CD4-positive, CD25-positive, alpha-beta regulatory T cell (primary cell): ENCODE measurements around the gene TSHR. TPM values are rescaled to one million over a fixed set of nuclear protein-coding genes. Genes with fewer than 3 reads are reported as not detected.

Source experiments
- ATAC-seq, 2 donors: fragments of 150-1000 bp; cut with Tn5 transposase; one replicate each; pipeline ENCODE4 v1.10.0; 2021; ENCODE audit warnings: low read depth in 2 of 2, moderate number of reproducible peaks in 2 of 2, moderate library complexity in 1 of 2
- DNase-seq, 3 donors: peaks; one replicate each; pipeline versions ENCODE4 v3.0.0 to v3.0.0-alpha.2; 2012 to 2022; ENCODE audit warnings: mixed read lengths in 1 of 3
- H3K27ac ChIP-seq: one replicate; pipeline ENCODE4 v1.7.0; 2013; ENCODE audit warnings: mild to moderate bottlenecking, low read length; ENCODE audit not compliant: insufficient read depth, poor library complexity, severe bottlenecking
- H3K27me3 ChIP-seq: one replicate; pipeline ENCODE4 v1.7.0; 2013; ENCODE audit warnings: low read length; ENCODE audit not compliant: control insufficient read depth, insufficient read depth
- H3K36me3 ChIP-seq: one replicate; pipeline ENCODE4 v1.7.0; 2013; ENCODE audit warnings: mild to moderate bottlenecking, low read length, moderate library complexity; ENCODE audit not compliant: control insufficient read depth, insufficient read depth
- H3K4me1 ChIP-seq: 2 replicates; pipeline ENCODE4 v1.7.0; 2013; ENCODE audit warnings: mild to moderate bottlenecking, low read length; ENCODE audit not compliant: insufficient read depth, control insufficient read depth, poor library complexity, severe bottlenecking
- H3K4me3 ChIP-seq: one replicate; pipeline ENCODE4 v1.7.0; 2013; ENCODE audit warnings: low read depth, mild to moderate bottlenecking, low read length, moderate library complexity
- H3K9me3 ChIP-seq, 2 experiments: 1 replicate in 1 of 2; 2 replicates in 1 of 2; pipeline ENCODE4 v1.7.0; 2013; ENCODE audit warnings: low read length in 2 of 2, mild to moderate bottlenecking in 1 of 2, moderate library complexity in 1 of 2; ENCODE audit not compliant: control insufficient read depth in 2 of 2
- H3K27ac Mint-ChIP-seq, 3 donors: one replicate each; pipeline ENCODE4 v1.8.0; 2020 to 2022; ENCODE audit warnings: mild to moderate bottlenecking in 3 of 3, mixed read lengths in 3 of 3, moderate library complexity in 2 of 3
- H3K27me3 Mint-ChIP-seq: one replicate; pipeline ENCODE4 v1.8.0; 2022; ENCODE audit warnings: mild to moderate bottlenecking, mixed read lengths
- H3K36me3 Mint-ChIP-seq: one replicate; pipeline ENCODE4 v1.8.0; 2020; ENCODE audit warnings: mixed read lengths
- H3K4me1 Mint-ChIP-seq, 4 donors: one replicate each; pipeline ENCODE4 v1.8.0; 2020 to 2022; ENCODE audit warnings: mixed read lengths in 4 of 4, mild to moderate bottlenecking in 1 of 4
- H3K4me3 Mint-ChIP-seq, 4 donors: one replicate each; pipeline ENCODE4 v1.8.0; 2020 to 2022; ENCODE audit warnings: mild to moderate bottlenecking in 4 of 4, mixed read lengths in 4 of 4, moderate library complexity in 3 of 4
- H3K9me3 Mint-ChIP-seq, 7 donors: one replicate each; pipeline ENCODE4 v1.8.0; 2020 to 2022; ENCODE audit warnings: mixed read lengths in 7 of 7, mild to moderate bottlenecking in 3 of 7, moderate library complexity in 2 of 7
- polyA plus RNA-seq, 4 donors: library from polyadenylated mRNA; unstranded; fragments of 300-500 nt; fragmentation: Illumina TruSeq; gene quantifications; one replicate each; pipeline ENCODE4 v1.2.3, GENCODE V29; 2021
- total RNA-seq: library from RNA; stranded (reverse); gene quantifications from one replicate; pipeline ENCODE4 v1.2.3, GENCODE V29; 2022

TSHR gene
- total and polyA plus RNA-seq, 5 donors from 2014 or later, result 4.4 to 19.3 (median 16.0) TPM

DNA sequence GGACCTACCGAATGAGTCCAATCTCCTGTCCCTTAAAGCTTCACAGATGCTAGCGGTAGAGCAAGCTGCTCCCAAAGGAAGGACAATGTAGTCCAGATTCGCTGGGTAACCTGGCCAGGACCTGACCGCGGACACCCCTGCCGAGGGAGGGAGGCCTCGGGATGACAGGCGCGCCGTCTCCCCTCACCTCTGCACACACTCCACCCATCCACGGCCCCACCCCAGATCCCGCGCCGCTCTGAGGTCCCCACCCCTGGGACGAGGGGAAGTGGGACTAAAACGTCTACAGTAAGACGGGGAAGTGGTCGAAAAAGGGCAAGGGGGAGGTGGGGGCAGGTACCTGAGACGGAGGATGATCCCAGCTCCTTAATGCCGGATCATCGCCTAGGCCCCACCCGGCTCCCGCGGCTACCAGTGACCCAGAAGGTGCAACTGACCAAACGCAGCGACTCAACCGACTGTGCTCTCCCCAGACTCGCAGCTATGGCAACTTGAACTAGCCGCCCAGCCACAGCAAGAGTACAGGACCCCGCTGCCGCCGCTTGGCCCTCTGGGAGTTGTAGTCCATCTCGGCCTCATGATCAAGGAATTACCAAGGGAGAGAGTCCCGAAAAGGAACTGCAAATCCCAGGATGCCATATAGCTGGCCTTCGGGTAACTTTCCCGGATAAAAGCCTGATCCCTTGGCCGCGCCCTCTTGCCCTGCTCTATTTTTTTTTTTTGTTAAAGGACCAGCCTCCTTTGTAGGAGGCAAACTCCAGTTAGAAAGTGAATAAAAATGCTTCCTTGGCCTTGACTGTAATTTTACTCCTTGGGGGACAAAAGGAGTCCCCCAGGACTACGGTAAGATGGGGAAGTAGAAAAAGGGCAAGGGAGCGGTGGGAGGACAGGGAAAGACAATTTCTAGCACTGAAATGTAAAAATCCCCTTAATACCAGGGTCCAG, 13.9 kb upstream of the TSHR start, which contains the start of gene CEP128:
Gene CEP128, minus strand, starts transcription at position 498 of the 945 bp plus-strand sequence.
- H3K4me1 ChIP-seq, result peaks cover 30% of the 10 kb centered on the region
- peak within 1 kb of the TSS; percentile 76 for H3K27ac ChIP-seq
- H3K9me3 ChIP-seq, result no peaks in the 10 kb centered on the region
- Mint-ChIP-seq H3K4me3 (peak within 1 kb of the TSS; percentile 89 to 96 (median 92)), H3K36me3 (no peaks in the 10 kb centered on the region), H3K4me1 (peaks cover 22 to 34% (median 28%) of the 10 kb centered on the region in 4 donors), H3K27ac (peak within 1 kb of the TSS; percentile 91 to 94 (median 93)), H3K27me3 (no peaks in the 10 kb centered on the region), H3K9me3 (no peaks in the 10 kb centered on the region)
- no peaks in the 10 kb centered on the region for H3K27me3 ChIP-seq
- no peaks in the 10 kb centered on the region for H3K36me3 ChIP-seq
- peak; percentile 93 to 94 for ATAC-seq
- H3K4me3 ChIP-seq, result peak within 1 kb of the TSS; percentile 86
- DNase-seq, result peak; percentile 70 to 94 (median 83)

- H3K27me3 Mint-ChIP-seq, result no peaks in the 10 kb centered on the region
- H3K9me3 Mint-ChIP-seq, result no peaks in the 10 kb centered on the region
- H3K4me1 ChIP-seq, result peaks cover 30% of the 10 kb centered on the region
- ATAC-seq, result no peak
- H3K4me3 Mint-ChIP-seq, result peak overlapping the region; percentile 89 to 96 (median 92)
- no peaks in the 10 kb centered on the region for H3K27me3 ChIP-seq
- no peaks in the 10 kb centered on the region for H3K36me3 Mint-ChIP-seq
- peaks cover 22 to 34% (median 28%) of the 10 kb centered on the region in 4 donors for H3K4me1 Mint-ChIP-seq
- H3K4me3 ChIP-seq, result peak overlapping the region; percentile 86
- no peaks in the 10 kb centered on the region for H3K9me3 ChIP-seq
- H3K36me3 ChIP-seq, result no peaks in the 10 kb centered on the region
- H3K27ac ChIP-seq, result peak overlapping the region; percentile 76
- peak in 2 of 3 donors; percentile 13 to 49 for DNase-seq
- H3K27ac Mint-ChIP-seq, result peak overlapping the region; percentile 91 to 94 (median 93)
These were observed 13.2 kb upstream of the TSHR start for GRCh38 chr14:80942191-80942600.

DNA sequence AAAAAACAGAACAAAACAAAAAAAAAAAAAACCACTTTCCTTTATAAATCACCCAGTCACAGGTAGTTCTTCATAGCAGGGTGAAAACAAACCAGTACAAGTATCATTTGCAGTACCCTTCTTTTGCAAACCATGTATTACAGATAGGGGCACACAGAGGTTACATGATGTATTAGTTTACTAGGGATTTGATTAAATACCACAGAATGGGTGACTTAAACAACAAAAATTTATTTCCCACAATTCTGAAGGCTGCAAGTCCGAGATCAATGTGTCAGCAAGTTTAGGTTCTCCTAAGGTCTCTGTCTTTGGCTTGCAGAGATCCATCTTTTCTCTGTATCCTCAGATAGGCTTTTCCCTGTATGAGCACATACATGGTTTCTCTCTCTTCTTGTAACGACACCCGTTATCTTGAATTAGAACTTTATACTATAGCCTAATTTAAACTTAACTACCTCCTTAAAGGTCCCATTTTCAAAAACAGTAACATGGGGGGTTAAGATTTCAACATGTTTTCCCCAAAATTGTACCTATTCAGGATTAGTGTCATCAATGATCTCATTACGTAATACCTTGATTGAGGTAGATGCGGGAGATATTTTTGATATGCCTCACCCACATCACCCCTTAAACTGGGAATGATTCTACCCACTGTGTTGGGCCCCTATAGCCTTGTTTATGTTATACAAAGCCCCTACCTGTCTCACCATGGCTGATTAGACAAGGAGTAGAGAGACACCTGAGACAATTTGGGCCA, 10.4 kb upstream of the TSHR start:
- H3K27ac ChIP-seq, result no peak overlapping the region
- H3K4me3 Mint-ChIP-seq, result peak overlapping the region in 1 of 4 donors; percentile 29
- H3K36me3 ChIP-seq, result no peaks in the 10 kb centered on the region

GRCh38 chr14:80946187-80946586, 9.2 kb upstream of the TSHR start:
- ATAC-seq (no peak), DNase-seq (no peak)
- H3K4me1 ChIP-seq, result peaks cover 10% of the 10 kb centered on the region
- peaks cover 14 to 26% (median 20%) of the 10 kb centered on the region in 4 donors for H3K4me1 Mint-ChIP-seq
- H3K27me3 ChIP-seq, result peaks cover 3% of the 10 kb centered on the region
- no peaks in the 10 kb centered on the region for H3K36me3 ChIP-seq
- no peak overlapping the region for H3K4me3 ChIP-seq
- H3K27ac Mint-ChIP-seq, result no peak overlapping the region
- no peaks in the 10 kb centered on the region for H3K27me3 Mint-ChIP-seq
- peak overlapping the region in 1 of 4 donors; percentile 25 for H3K4me3 Mint-ChIP-seq
- no peaks in the 10 kb centered on the region for H3K36me3 Mint-ChIP-seq
- no peaks in the 10 kb centered on the region for H3K9me3 Mint-ChIP-seq
- H3K27ac ChIP-seq, result no peak overlapping the region
- H3K9me3 ChIP-seq, result no peaks in the 10 kb centered on the region

More for the DNA sequence above, 10.4 kb upstream of the TSHR start:
- Mint-ChIP-seq H3K27ac (no peak overlapping the region), H3K9me3 (no peaks in the 10 kb centered on the region), H3K4me1 (peaks cover 19 to 29% (median 26%) of the 10 kb centered on the region in 4 donors), H3K36me3 (no peaks in the 10 kb centered on the region), H3K27me3 (no peaks in the 10 kb centered on the region)
- H3K9me3 ChIP-seq, result no peaks in the 10 kb centered on the region
- ATAC-seq (no peak), DNase-seq (no peak)
- H3K27me3 ChIP-seq, result peaks cover 3% of the 10 kb centered on the region
- H3K4me1 ChIP-seq, result peaks cover 21% of the 10 kb centered on the region
- no peak overlapping the region for H3K4me3 ChIP-seq

DNA sequence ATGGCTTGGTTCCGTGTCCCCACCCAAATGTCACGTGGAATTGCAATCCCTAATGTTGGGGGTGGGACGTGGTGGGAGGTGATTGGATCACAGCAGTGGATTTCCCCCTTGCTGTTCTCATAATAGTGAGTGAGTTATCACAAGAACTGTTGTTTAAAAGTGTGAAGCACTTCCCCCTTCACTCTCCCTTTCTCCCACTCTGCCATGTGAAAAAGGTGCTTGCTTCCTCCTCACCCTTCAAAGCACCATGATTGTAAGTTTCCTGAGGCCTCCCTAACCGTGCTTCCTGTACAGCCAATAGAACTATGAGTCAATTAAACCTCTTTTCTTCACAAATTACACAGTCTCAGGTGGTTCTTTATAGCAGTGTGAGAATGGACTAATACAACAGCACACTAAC, 8.6 kb upstream of the TSHR start:
- H3K27ac ChIP-seq, result no peak overlapping the region
- Mint-ChIP-seq H3K27ac (no peak overlapping the region), H3K4me1 (peaks cover 12 to 24% (median 17%) of the 10 kb centered on the region in 4 donors), H3K27me3 (no peaks in the 10 kb centered on the region), H3K36me3 (no peaks in the 10 kb centered on the region), H3K9me3 (no peaks in the 10 kb centered on the region), H3K4me3 (no peak overlapping the region)
- H3K4me3 ChIP-seq, result no peak overlapping the region
- no peaks in the 10 kb centered on the region for H3K36me3 ChIP-seq
- peaks cover 6% of the 10 kb centered on the region for H3K4me1 ChIP-seq
- ATAC-seq, result no peak
- H3K27me3 ChIP-seq, result peaks cover 3% of the 10 kb centered on the region
- H3K9me3 ChIP-seq, result no peaks in the 10 kb centered on the region
- no peak for DNase-seq

GRCh38 chr14:80948291-80948690, 7.1 kb upstream of the TSHR start:
- H3K27me3 ChIP-seq, result peaks cover 3% of the 10 kb centered on the region
- H3K36me3 ChIP-seq, result no peaks in the 10 kb centered on the region
- Mint-ChIP-seq H3K9me3 (no peaks in the 10 kb centered on the region), H3K36me3 (no peaks in the 10 kb centered on the region), H3K27ac (no peak overlapping the region), H3K27me3 (no peaks in the 10 kb centered on the region), H3K4me1 (peaks cover 0 to 17% (median 6%) of the 10 kb centered on the region in 4 donors), H3K4me3 (peak overlapping the region in 2 of 4 donors; percentile 9 to 74)
- no peak for DNase-seq
- no peak overlapping the region for H3K4me3 ChIP-seq
- no peaks in the 10 kb centered on the region for H3K9me3 ChIP-seq
- ATAC-seq, result no peak
- no peaks in the 10 kb centered on the region for H3K4me1 ChIP-seq
- H3K27ac ChIP-seq, result no peak overlapping the region

DNA sequence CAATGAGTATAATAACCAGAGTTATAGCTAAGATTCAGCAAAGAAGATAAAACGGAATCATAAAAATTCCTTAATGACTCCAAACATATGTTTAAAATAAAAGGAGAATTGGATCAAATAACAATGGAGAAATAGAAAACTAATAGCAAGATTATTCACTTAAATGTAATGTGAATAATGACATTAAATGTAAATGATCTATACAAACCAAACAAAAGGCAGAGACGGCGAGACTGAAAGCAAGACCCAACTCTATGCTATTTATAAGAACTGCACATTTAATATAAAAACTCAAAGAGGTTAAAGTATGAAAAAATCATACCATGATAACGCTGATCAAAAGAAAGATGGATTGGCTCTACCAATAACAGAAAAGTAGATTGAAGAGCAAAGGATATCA, 3.9 kb upstream of the TSHR start:
- Histone ChIP-seq H3K9me3 (no peaks in the 10 kb centered on the region), H3K4me3 (no peak overlapping the region), H3K27ac (no peak overlapping the region), H3K27me3 (peaks cover 3% of the 10 kb centered on the region), H3K36me3 (no peaks in the 10 kb centered on the region), H3K4me1 (peaks cover 20% of the 10 kb centered on the region)
- ATAC-seq (no peak), DNase-seq (no peak)
- H3K36me3 Mint-ChIP-seq, result no peaks in the 10 kb centered on the region
- H3K9me3 Mint-ChIP-seq, result no peaks in the 10 kb centered on the region
- peaks cover 9 to 30% (median 15%) of the 10 kb centered on the region in 4 donors for H3K4me1 Mint-ChIP-seq
- H3K27me3 Mint-ChIP-seq, result no peaks in the 10 kb centered on the region
- H3K4me3 Mint-ChIP-seq, result peak overlapping the region in 2 of 4 donors; percentile 14 to 54
- no peak overlapping the region for H3K27ac Mint-ChIP-seq
